NT2/D1 (cell line): ENCODE results near the gene ENO2.

Experiments used
- DNase-seq: peaks from one replicate; pipeline ENCODE4 v3.0.0-alpha.2; 2011; ENCODE audit warnings: low read depth, low spot score
- H3K27me3 ChIP-seq: 2 replicates; pipeline ENCODE4 v1.6.0; 2011; ENCODE audit warnings: mild to moderate bottlenecking; ENCODE audit not compliant: insufficient read length, insufficient read depth
- H3K36me3 ChIP-seq: 2 replicates; pipeline ENCODE4 v1.6.1; 2011; ENCODE audit warnings: mild to moderate bottlenecking, low read length, mixed read lengths; ENCODE audit not compliant: insufficient read depth, insufficient read length
- H3K4me1 ChIP-seq: 2 replicates; pipeline ENCODE4 v1.5.1; 2011; ENCODE audit not compliant: insufficient read depth, insufficient read length
- H3K4me3 ChIP-seq: 2 replicates; pipeline ENCODE4 v1.5.1; 2011; ENCODE audit warnings: low read depth; ENCODE audit not compliant: insufficient read length
- H3K9ac ChIP-seq: 2 replicates; pipeline ENCODE4 v1.6.0; 2011; ENCODE audit warnings: low read depth; ENCODE audit not compliant: insufficient read length
- H3K9me3 ChIP-seq: 2 replicates; pipeline ENCODE4 v1.5.1; 2011; ENCODE audit warnings: mild to moderate bottlenecking, low read length; ENCODE audit not compliant: insufficient read depth
- SUZ12 ChIP-seq: IDR thresholded peaks from 2 replicates; pipeline ENCODE4 v1.6.1; 2011; ENCODE audit not compliant: insufficient read length, insufficient read depth; ENCODE audit errors: extremely low read depth
- YY1 ChIP-seq: IDR thresholded peaks from 2 replicates; pipeline ENCODE4 v1.6.1; 2011; ENCODE audit not compliant: insufficient read length, insufficient read depth
- ZNF274 ChIP-seq: IDR thresholded peaks from 2 replicates; pipeline ENCODE4 v1.6.1; 2011; ENCODE audit warnings: mild to moderate bottlenecking, low read depth, low read length

Gene ENO2

GRCh38 chr12:6936194-6936635 lies 21.8 kb downstream of the ENO2 start:
- DNase-seq: no peak
- no peak overlapping the region for H3K4me3 ChIP-seq
- H3K9ac ChIP-seq: no peak overlapping the region
- H3K27me3 ChIP-seq: no peaks in the 10 kb centered on the region
- TF ChIP-seq ZNF274 (no peak), YY1 (no peak), SUZ12 (no peak)
- H3K9me3 ChIP-seq: no peaks in the 10 kb centered on the region
- peaks cover 20% of the 10 kb centered on the region for H3K4me1 ChIP-seq
- peaks cover 86% of the 10 kb centered on the region for H3K36me3 ChIP-seq

- H3K4me3 ChIP-seq: peak overlapping the region; percentile 73
- H3K9me3 ChIP-seq: no peaks in the 10 kb centered on the region
- TF ChIP-seq YY1: no peak
- no peak for TF ChIP-seq ZNF274
- no peak for TF ChIP-seq SUZ12
- peaks cover 25% of the 10 kb centered on the region for H3K4me1 ChIP-seq
- peak overlapping the region; percentile 99 for H3K9ac ChIP-seq
- no peaks in the 10 kb centered on the region for H3K27me3 ChIP-seq
- peaks cover 93% of the 10 kb centered on the region for H3K36me3 ChIP-seq
- no peak for DNase-seq
Measured at GRCh38 chr12:6936636-6937480, 22.5 kb downstream of the ENO2 start.

- TF ChIP-seq SUZ12 (no peak), YY1 (peak; percentile 40)
- H3K9ac ChIP-seq: peak overlapping the region; percentile 99
- DNase-seq: peak; percentile 100
- peaks cover 25% of the 10 kb centered on the region for H3K4me1 ChIP-seq
- no peaks in the 10 kb centered on the region for H3K27me3 ChIP-seq
- H3K36me3 ChIP-seq: peaks cover 92% of the 10 kb centered on the region
- no peaks in the 10 kb centered on the region for H3K9me3 ChIP-seq
- H3K4me3 ChIP-seq: peak overlapping the region; percentile 73
Measured at GRCh38 chr12:6937481-6938352, 23.3 kb downstream of the ENO2 start.

GRCh38 chr12:6938353-6939190 lies 24.2 kb downstream of the ENO2 start:
- peaks cover 84% of the 10 kb centered on the region for H3K36me3 ChIP-seq
- H3K9ac ChIP-seq: peak overlapping the region; percentile 99
- no peak for TF ChIP-seq YY1
- TF ChIP-seq ZNF274: no peak
- TF ChIP-seq SUZ12: no peak
- no peaks in the 10 kb centered on the region for H3K9me3 ChIP-seq
- H3K27me3 ChIP-seq: no peaks in the 10 kb centered on the region
- peaks cover 25% of the 10 kb centered on the region for H3K4me1 ChIP-seq
- H3K4me3 ChIP-seq: peak overlapping the region; percentile 73
- no peak for DNase-seq

- peaks cover 78% of the 10 kb centered on the region for H3K36me3 ChIP-seq
Measured at GRCh38 chr12:6939191-6939540, 24.8 kb downstream of the ENO2 start.

GRCh38 chr12:6941267-6941666 lies 26.9 kb downstream of the ENO2 start:
- Histone ChIP-seq H3K36me3 (peaks cover 66% of the 10 kb centered on the region), H3K4me3 (no peak overlapping the region), H3K9me3 (no peaks in the 10 kb centered on the region), H3K27me3 (no peaks in the 10 kb centered on the region), H3K9ac (peak overlapping the region; percentile 12), H3K4me1 (peaks cover 33% of the 10 kb centered on the region)
- TF ChIP-seq YY1 (no peak), ZNF274 (no peak), SUZ12 (no peak)
- no peak for DNase-seq

More at GRCh38 chr12:6939191-6939540, 24.8 kb downstream of the ENO2 start:
- peaks cover 25% of the 10 kb centered on the region for H3K4me1 ChIP-seq
- DNase-seq: no peak
- no peak overlapping the region for H3K4me3 ChIP-seq
- no peak for TF ChIP-seq ZNF274
- TF ChIP-seq SUZ12: no peak
- no peak for TF ChIP-seq YY1
- H3K9me3 ChIP-seq: no peaks in the 10 kb centered on the region
- H3K9ac ChIP-seq: peak overlapping the region; percentile 99
- H3K27me3 ChIP-seq: no peaks in the 10 kb centered on the region
